ENCODE results near the gene ABCF1. TPM values are rescaled to one million over a fixed set of nuclear protein-coding genes. Genes with fewer than 3 reads are reported as not detected.

ABCF1 gene
- total and polyA plus RNA-seq, 9 of the 15 experiments (the other 6 are each of a cell fraction or from before 2014, with no cell fraction given): 41.6 to 193 (median 102) TPM

GRCh38 chr6:30571075-30571761, at the start of gene ABCF1 (continued):
- TF ChIP-seq, protein P1, sequence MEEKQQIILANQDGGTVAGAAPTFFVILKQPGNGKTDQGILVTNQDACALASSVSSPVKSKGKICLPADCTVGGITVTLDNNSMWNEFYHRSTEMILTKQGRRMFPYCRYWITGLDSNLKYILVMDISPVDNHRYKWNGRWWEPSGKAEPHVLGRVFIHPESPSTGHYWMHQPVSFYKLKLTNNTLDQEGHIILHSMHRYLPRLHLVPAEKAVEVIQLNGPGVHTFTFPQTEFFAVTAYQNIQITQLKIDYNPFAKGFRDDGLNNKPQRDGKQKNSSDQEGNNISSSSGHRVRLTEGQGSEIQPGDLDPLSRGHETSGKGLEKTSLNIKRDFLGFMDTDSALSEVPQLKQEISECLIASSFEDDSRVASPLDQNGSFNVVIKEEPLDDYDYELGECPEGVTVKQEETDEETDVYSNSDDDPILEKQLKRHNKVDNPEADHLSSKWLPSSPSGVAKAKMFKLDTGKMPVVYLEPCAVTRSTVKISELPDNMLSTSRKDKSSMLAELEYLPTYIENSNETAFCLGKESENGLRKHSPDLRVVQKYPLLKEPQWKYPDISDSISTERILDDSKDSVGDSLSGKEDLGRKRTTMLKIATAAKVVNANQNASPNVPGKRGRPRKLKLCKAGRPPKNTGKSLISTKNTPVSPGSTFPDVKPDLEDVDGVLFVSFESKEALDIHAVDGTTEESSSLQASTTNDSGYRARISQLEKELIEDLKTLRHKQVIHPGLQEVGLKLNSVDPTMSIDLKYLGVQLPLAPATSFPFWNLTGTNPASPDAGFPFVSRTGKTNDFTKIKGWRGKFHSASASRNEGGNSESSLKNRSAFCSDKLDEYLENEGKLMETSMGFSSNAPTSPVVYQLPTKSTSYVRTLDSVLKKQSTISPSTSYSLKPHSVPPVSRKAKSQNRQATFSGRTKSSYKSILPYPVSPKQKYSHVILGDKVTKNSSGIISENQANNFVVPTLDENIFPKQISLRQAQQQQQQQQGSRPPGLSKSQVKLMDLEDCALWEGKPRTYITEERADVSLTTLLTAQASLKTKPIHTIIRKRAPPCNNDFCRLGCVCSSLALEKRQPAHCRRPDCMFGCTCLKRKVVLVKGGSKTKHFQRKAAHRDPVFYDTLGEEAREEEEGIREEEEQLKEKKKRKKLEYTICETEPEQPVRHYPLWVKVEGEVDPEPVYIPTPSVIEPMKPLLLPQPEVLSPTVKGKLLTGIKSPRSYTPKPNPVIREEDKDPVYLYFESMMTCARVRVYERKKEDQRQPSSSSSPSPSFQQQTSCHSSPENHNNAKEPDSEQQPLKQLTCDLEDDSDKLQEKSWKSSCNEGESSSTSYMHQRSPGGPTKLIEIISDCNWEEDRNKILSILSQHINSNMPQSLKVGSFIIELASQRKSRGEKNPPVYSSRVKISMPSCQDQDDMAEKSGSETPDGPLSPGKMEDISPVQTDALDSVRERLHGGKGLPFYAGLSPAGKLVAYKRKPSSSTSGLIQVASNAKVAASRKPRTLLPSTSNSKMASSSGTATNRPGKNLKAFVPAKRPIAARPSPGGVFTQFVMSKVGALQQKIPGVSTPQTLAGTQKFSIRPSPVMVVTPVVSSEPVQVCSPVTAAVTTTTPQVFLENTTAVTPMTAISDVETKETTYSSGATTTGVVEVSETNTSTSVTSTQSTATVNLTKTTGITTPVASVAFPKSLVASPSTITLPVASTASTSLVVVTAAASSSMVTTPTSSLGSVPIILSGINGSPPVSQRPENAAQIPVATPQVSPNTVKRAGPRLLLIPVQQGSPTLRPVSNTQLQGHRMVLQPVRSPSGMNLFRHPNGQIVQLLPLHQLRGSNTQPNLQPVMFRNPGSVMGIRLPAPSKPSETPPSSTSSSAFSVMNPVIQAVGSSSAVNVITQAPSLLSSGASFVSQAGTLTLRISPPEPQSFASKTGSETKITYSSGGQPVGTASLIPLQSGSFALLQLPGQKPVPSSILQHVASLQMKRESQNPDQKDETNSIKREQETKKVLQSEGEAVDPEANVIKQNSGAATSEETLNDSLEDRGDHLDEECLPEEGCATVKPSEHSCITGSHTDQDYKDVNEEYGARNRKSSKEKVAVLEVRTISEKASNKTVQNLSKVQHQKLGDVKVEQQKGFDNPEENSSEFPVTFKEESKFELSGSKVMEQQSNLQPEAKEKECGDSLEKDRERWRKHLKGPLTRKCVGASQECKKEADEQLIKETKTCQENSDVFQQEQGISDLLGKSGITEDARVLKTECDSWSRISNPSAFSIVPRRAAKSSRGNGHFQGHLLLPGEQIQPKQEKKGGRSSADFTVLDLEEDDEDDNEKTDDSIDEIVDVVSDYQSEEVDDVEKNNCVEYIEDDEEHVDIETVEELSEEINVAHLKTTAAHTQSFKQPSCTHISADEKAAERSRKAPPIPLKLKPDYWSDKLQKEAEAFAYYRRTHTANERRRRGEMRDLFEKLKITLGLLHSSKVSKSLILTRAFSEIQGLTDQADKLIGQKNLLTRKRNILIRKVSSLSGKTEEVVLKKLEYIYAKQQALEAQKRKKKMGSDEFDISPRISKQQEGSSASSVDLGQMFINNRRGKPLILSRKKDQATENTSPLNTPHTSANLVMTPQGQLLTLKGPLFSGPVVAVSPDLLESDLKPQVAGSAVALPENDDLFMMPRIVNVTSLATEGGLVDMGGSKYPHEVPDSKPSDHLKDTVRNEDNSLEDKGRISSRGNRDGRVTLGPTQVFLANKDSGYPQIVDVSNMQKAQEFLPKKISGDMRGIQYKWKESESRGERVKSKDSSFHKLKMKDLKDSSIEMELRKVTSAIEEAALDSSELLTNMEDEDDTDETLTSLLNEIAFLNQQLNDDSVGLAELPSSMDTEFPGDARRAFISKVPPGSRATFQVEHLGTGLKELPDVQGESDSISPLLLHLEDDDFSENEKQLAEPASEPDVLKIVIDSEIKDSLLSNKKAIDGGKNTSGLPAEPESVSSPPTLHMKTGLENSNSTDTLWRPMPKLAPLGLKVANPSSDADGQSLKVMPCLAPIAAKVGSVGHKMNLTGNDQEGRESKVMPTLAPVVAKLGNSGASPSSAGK (IDR thresholded peaks at IDR 0.05): peak; percentile 94
- TF ChIP-seq ZBTB11 (CRISPR knock-in tag; IDR thresholded peaks at IDR 0.05): peak in 2 of 3 experiments; percentile 81 to 94; a peak in 4 of 6 replicates
- TF ChIP-seq SLC30A9 (CRISPR knock-in tag; IDR thresholded peaks at IDR 0.05): no peak
- TF ChIP-seq, protein P2, sequence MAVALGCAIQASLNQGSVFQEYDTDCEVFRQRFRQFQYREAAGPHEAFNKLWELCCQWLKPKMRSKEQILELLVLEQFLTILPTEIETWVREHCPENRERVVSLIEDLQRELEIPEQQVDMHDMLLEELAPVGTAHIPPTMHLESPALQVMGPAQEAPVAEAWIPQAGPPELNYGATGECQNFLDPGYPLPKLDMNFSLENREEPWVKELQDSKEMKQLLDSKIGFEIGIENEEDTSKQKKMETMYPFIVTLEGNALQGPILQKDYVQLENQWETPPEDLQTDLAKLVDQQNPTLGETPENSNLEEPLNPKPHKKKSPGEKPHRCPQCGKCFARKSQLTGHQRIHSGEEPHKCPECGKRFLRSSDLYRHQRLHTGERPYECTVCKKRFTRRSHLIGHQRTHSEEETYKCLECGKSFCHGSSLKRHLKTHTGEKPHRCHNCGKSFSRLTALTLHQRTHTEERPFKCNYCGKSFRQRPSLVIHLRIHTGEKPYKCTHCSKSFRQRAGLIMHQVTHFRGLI (CRISPR knock-in tag; IDR thresholded peaks at IDR 0.05): no peak
- TF ChIP-seq CBFB (CRISPR knock-in tag; IDR thresholded peaks at IDR 0.05): 0 out of 2 replicates have a peak, but pooled peaks have one; percentile 66
- peak; percentile 83 for TF ChIP-seq MEIS2 (IDR thresholded peaks at IDR 0.05; ENCODE audit: partially characterized antibody)
- TF ChIP-seq ZNF232 (CRISPR knock-in tag; IDR thresholded peaks at IDR 0.05): 0 out of 2 replicates have a peak, but pooled peaks have one; percentile 18
- no peak for TF ChIP-seq ZFPM2 (CRISPR knock-in tag; IDR thresholded peaks at IDR 0.05)

All from K562 (cell line).